COR-L47 (cell line): ENCODE measurements around the gene ACTA1.
A peak's percentile ranks its signal among the peaks of the same experiment; 100 is the strongest.
"Not testable (repeated sequence)": the region's sequence is repeated elsewhere in the genome, so short reads cannot be mapped to it uniquely, and the experiment has no call there.

ENCODE experiments used
- DNase-seq: peaks from one replicate; lab custom pipeline; 2025; lab: John Stamatoyannopoulos, UW

The ACTA1 gene

GRCh38 chr1:229434005-229434640 lies at the start of gene ACTA1:
ACTA1 (minus strand) TSS chr1:229434094; CDS start chr1:229433115, 979 bp downstream.
- no peak for DNase-seq

DNA sequence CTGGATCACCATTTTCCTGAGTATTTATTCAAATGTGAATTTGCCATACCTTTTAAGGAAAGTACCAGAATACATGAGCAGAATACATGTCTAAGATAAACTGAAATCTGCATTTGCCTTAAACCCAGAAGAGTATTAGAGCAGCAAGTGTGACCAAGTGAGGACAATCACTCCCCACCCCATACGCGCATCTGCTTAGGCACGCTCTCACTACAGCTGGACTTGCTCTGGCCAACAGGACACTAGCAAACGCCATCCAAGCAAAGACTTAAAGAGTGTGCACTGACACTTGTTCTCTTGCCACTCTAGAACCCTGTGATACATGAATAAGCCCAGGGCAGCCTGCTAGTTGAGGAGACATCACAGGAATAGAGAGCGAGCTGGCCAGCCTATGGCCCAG lies 48.6 kb upstream of the ACTA1 start:
- no peak for DNase-seq

GRCh38 chr1:229480495-229480894 lies 46.6 kb upstream of the ACTA1 start:
- no peak for DNase-seq

DNA sequence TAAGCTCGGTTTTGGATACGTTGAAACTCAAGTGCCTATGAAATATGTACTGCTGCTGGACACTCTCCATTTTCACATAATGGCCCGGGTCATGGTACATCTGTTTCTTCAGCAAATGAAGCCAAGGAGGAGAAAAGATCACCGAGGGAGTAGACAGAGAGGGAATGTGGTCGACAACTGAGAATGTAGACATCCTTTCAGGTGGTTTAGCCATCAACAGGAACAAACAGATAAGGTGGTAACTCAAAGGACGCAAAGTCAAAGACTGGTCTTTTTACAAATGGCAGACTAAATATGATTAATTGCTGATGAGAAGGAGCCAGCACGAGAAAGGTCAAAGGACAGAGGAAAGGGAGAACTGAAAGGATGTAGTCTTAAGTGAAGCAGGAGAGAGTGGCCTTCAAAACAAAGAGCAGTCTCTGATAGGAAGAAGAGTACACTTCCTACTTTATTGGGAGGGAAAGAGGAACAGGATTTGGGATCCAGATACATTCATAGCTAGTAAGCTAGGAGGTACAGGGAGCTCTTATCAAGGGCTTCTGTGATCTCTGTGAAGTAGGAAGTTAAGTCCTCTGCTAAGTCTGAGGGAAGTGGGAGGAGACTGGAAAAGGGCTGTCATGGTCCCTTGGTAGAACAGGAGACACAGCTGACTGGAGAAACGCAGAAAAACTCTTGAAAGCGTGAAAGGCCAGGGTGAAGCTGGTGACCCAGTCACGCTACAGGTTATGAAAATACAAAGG lies 45.9 kb upstream of the ACTA1 start:
- DNase-seq: no peak

DNA sequence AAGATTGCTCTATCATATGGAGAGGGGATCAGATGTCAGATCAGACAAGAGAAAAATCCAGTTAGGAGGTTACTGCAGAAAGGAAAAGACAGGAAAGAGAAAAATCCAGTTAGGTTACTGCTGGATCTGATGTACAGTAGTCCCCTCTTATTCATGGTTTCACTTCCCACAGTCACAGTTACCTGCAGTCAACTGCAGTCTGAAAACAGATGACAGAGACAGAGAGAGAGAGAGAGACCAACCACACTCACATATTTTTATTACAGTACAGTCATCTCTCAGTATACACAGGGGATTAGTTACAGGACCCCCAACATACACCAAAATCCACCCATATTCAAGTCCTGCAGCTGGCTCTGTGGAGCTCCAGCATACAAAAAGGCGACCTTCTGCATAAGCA lies 45.0 kb upstream of the ACTA1 start:
- no peak for DNase-seq

- DNase-seq: not testable (repeated sequence)
Observed at GRCh38 chr1:229475859-229476258, 42.0 kb upstream of the ACTA1 start.

DNA sequence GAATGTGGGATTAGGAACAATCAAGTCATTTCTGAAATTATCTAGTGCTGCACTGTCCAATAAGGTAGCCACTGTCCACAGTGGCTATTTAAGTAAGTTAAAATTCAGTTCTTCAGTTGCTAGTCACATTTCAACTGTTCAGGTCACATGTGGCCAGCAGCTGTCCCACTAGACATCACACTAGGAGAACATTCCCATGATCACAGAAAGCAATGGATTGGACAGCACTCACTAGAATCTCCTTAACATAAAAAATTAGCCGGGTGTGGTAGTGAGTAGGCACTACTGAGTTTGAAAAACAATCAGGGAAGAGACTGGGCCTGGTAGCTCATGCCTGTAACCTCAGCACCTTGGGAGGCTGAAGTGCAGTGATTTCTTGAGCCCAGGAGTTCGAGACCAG lies 40.6 kb upstream of the ACTA1 start:
- no peak for DNase-seq

- DNase-seq: no peak
Observed at GRCh38 chr1:229471175-229471574, 37.3 kb upstream of the ACTA1 start.

DNA sequence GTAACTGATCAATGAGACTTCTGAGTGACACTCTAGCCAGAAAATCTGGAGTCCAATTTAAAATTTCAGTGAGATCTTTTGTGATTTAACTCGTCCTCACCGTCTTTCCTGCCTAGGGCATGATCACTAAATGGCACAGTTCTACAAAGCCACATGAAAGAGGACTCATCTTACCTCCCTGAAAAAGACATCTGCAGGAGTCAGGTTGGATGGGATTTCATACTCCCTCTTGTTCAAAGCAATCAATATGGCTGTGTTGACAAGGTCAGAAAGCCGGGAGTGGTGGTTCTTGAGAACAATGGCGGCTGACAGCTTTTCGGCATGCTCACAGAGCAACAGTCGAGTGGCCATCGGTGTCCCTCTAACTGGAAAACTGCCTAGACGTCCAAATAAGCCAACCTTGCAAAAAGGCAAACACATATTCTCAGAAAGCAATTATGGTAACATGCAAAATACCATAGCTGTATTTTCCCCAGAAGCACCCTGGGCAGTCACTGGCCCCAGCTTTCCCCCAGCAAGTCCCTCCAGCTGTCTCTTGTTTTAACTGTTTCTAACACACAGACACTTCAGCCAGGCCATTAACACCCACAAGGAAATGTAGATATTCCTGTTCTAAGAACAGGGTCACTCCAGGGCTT lies 36.6 kb upstream of the ACTA1 start:
- peak; percentile 3 for DNase-seq

DNA sequence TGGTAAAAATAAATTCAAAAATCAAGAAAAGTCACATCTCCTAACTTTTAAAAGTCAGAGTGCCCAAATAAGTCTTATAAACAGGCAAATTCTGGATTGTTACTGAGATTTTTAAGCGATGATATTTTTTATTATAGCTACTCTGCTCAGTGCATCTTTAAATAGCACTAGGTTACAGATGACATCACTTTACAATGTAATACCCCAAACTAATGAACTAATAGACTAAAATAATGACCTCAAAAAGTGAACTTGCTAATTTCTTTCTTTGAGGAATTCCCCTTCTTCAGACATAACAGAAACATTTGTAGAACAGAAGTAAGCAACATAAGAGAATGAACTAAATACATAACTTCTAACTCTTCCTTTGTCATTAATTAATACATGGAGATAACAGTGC lies 33.0 kb upstream of the ACTA1 start:
- DNase-seq: no peak

DNA sequence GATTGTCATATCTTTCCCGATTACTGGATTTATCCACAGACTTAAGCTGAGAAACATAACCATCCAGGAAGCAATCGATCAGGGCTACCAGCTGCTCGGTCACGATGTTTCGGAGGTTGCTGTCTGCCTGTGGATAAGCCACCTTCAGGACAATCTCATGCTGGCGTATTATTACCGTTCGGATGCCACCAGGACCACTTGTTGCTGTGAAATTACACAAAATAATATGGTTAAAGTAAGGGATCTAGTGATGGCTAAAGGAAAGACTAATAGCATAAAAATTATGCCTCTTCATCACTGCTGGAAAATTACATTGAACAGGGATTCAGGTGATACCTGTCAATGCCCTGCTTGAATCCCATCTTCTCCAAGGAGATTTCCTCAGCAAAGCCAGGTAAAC lies 30.8 kb upstream of the ACTA1 start:
- no peak for DNase-seq

GRCh38 chr1:229461032-229461668 lies 27.3 kb upstream of the ACTA1 start:
- no peak for DNase-seq

DNA sequence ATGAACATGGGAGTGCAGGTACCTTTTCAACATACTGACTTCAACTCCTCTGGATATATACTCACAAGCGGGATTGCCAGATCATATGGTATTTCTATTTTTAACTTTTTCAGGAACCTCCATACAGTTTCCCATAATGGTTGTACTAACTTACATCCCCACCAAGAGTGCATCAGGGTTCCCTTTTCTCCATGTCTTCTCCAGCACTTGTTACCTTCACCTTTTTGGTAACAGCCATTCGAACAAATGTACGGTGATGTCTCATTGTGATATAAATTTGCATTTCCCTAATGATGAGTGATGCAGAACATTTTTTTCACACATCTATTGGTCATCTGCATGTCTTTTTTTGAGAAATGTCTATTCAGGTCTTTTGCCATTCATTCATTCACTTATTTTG lies 25.9 kb upstream of the ACTA1 start:
- no peak for DNase-seq

DNA sequence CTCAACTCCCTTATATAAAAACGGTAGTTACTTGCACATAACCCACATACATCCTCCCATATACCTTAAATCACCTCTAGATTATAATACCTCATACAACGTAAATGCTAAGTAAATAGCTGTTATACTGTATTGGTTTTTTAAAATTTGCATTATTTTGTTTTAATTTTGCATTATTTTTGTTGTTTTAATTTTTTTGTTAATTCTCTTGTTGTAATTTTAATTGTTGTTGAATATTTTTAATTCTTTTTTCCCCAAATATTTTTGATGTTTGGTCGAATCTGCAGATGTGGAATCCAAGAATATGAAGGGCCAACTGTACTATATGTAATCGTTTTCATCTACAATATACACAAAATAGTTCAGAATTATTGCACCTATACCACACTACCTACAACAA lies 23.5 kb upstream of the ACTA1 start:
- DNase-seq: no peak

- DNase-seq: no peak
Observed at GRCh38 chr1:229456016-229456415, 22.1 kb upstream of the ACTA1 start.

- no peak for DNase-seq
Observed at GRCh38 chr1:229454056-229454455, 20.2 kb upstream of the ACTA1 start.

- peak; percentile 16 for DNase-seq
Observed at GRCh38 chr1:229452956-229453801, 19.3 kb upstream of the ACTA1 start.

GRCh38 chr1:229448845-229449244 lies 15.0 kb upstream of the ACTA1 start:
- DNase-seq: no peak

GRCh38 chr1:229448354-229448753 lies 14.5 kb upstream of the ACTA1 start:
- DNase-seq: no peak

DNA sequence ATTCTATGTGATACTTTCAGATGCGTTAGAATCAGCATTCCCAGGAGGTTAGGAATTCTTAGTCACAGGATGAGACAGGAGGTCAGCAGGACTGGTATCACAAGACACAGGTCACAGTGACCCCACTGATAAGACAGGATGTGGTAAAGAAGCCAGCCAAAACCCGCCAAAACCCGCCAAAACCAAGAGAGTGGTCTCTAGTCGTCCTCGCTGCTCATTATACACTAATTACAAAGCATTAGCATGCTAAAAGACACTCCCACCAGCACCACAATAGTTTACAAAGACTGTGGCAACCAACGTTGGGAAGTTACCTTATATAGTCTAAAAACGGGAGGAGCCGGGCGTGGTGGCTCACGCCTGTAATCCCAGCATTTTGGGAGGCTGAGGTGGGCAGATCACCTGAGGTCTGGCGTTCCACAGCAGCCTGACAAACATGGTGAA lies 13.9 kb upstream of the ACTA1 start:
- no peak for DNase-seq

DNA sequence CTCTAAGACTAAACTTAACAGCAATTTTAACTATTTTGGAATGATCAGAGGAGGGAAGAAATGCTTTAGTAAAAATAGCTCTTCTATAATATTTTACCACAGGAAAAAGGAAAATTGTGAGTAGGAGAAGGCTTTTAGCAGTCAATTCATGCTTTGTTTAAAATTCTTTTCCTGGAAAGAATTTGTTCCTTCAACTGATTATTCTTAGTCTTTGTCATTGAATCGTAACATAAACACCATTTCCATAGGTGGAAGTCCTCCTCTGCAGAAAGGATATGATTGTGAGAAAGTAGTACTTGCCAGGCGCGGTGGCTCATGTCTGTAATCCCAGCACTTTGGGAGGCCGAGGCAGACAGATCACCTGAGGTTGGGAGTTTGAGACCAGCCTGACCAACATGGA lies 11.9 kb upstream of the ACTA1 start:
- no peak for DNase-seq
